Calu3 (cell line): ENCODE results near the gene U2AF1L4. TPM values are rescaled to one million over a fixed set of nuclear protein-coding genes. Genes with fewer than 3 reads are reported as not detected.

Experiments
- BruUV-seq: library from RNA; stranded (reverse); fragments of 400-500 nt; replicated peaks from 2 replicates; lab custom pipeline; 2021; lab: Mats Ljungman, UMichigan
- CTCF ChIA-PET: fragments of 300-600 bp; sonication (Branson Sonifier 250); formaldehyde crosslinking; loops from one replicate; lab custom pipeline; 2022; ENCODE audit warnings: antibody characterized with exemption; lab: Charles Lee
- DNase-seq: peaks from one replicate; pipeline ENCODE4 v3.0.0; 2022
- H3K27ac Mint-ChIP-seq: one replicate; pipeline ENCODE4 v1.8.0; 2022; ENCODE audit warnings: mixed read lengths; ENCODE audit not compliant: unreplicated experiment
- H3K27me3 Mint-ChIP-seq: one replicate; pipeline ENCODE4 v1.8.0; 2022; ENCODE audit warnings: mixed read lengths; ENCODE audit not compliant: unreplicated experiment
- H3K36me3 Mint-ChIP-seq: one replicate; pipeline ENCODE4 v1.8.0; 2022; ENCODE audit warnings: mild to moderate bottlenecking, moderate library complexity, mixed read lengths; ENCODE audit not compliant: insufficient read depth, unreplicated experiment
- H3K4me1 Mint-ChIP-seq: one replicate; pipeline ENCODE4 v1.8.0; 2022; ENCODE audit warnings: mild to moderate bottlenecking, low read depth, mixed read lengths; ENCODE audit not compliant: unreplicated experiment
- H3K4me3 Mint-ChIP-seq: one replicate; pipeline ENCODE4 v1.8.0; 2022; ENCODE audit warnings: mild to moderate bottlenecking, low read depth, moderate library complexity, mixed read lengths; ENCODE audit not compliant: unreplicated experiment
- H3K9me3 Mint-ChIP-seq: one replicate; pipeline ENCODE4 v1.8.0; 2022; ENCODE audit warnings: low read depth, mixed read lengths; ENCODE audit not compliant: unreplicated experiment
- intact Hi-C: fragments of 100-400 bp; cut with micrococcal nuclease; formaldehyde crosslinking; loops from one replicate; pipeline ENCODE4 v1.10.0; 2022; ENCODE audit not compliant: unreplicated experiment
- total RNA-seq: library from RNA; stranded (reverse); gene quantifications from 2 replicates; pipeline ENCODE4 v1.2.3, GENCODE V29; 2022
- TF ChIP-seq, protein P1 (sequence below): fragments of 200-600 bp; IDR thresholded peaks from one replicate; pipeline ENCODE4 v1.8.0; 2022; ENCODE audit warnings: antibody characterized with exemption; ENCODE audit not compliant: unreplicated experiment

The U2AF1L4 gene
- total RNA-seq, 1 experiment from 2014 or later, result 16.2 TPM

- TF ChIP-seq, protein P1, sequence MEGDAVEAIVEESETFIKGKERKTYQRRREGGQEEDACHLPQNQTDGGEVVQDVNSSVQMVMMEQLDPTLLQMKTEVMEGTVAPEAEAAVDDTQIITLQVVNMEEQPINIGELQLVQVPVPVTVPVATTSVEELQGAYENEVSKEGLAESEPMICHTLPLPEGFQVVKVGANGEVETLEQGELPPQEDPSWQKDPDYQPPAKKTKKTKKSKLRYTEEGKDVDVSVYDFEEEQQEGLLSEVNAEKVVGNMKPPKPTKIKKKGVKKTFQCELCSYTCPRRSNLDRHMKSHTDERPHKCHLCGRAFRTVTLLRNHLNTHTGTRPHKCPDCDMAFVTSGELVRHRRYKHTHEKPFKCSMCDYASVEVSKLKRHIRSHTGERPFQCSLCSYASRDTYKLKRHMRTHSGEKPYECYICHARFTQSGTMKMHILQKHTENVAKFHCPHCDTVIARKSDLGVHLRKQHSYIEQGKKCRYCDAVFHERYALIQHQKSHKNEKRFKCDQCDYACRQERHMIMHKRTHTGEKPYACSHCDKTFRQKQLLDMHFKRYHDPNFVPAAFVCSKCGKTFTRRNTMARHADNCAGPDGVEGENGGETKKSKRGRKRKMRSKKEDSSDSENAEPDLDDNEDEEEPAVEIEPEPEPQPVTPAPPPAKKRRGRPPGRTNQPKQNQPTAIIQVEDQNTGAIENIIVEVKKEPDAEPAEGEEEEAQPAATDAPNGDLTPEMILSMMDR, result no peak
- no peak overlapping the region for H3K4me3 Mint-ChIP-seq
- no peak overlapping the region for H3K27ac Mint-ChIP-seq
- no peak for DNase-seq
- H3K36me3 Mint-ChIP-seq, result no peaks in the 10 kb centered on the region
- no peaks in the 10 kb centered on the region for H3K9me3 Mint-ChIP-seq
- intact Hi-C loops, result no loop called here
- CTCF ChIA-PET, result no interaction called here
- BruUV-seq, result no TSS peak
- no peaks in the 10 kb centered on the region for H3K27me3 Mint-ChIP-seq
- H3K4me1 Mint-ChIP-seq, result peaks cover 4% of the 10 kb centered on the region
These were observed 43.2 kb upstream of the U2AF1L4 start for GRCh38 chr19:35788205-35788960.

- DNase-seq, result no peak
- H3K9me3 Mint-ChIP-seq, result no peaks in the 10 kb centered on the region
- H3K4me1 Mint-ChIP-seq, result peaks cover 8% of the 10 kb centered on the region
- no peaks in the 10 kb centered on the region for H3K27me3 Mint-ChIP-seq
- TF ChIP-seq, protein P1, result no peak
- no TSS peak for BruUV-seq
- H3K4me3 Mint-ChIP-seq, result no peak overlapping the region
- CTCF ChIA-PET, result interaction anchor here (0.7 kb wide), 2 partner anchors 66 to 1760 kb away, joined by 3 to 7 read pairs; no protein-coding TSS in a partner anchor
- H3K36me3 Mint-ChIP-seq, result no peaks in the 10 kb centered on the region
- no peak overlapping the region for H3K27ac Mint-ChIP-seq
- intact Hi-C loops, result no loop called here
These were observed 42.1 kb upstream of the U2AF1L4 start for GRCh38 chr19:35787227-35787799.

- CTCF ChIA-PET, result interaction anchor here (0.7 kb wide), 1 partner anchor 1760 kb away, joined by 7 read pairs; no protein-coding TSS in a partner anchor
- intact Hi-C loops, result no loop called here
These were observed 41.3 kb upstream of the U2AF1L4 start for GRCh38 chr19:35786299-35787160.

GRCh38 chr19:35785339-35785627, 40.1 kb upstream of the U2AF1L4 start:
- CTCF ChIA-PET, result no interaction called here
- Mint-ChIP-seq H3K9me3 (no peaks in the 10 kb centered on the region), H3K27ac (no peak overlapping the region), H3K4me3 (no peak overlapping the region), H3K4me1 (peaks cover 8% of the 10 kb centered on the region), H3K27me3 (no peaks in the 10 kb centered on the region), H3K36me3 (no peaks in the 10 kb centered on the region)
- no TSS peak for BruUV-seq
- TF ChIP-seq, protein P1, result no peak
- intact Hi-C loops, result no loop called here
- no peak for DNase-seq

More at GRCh38 chr19:35786299-35787160, 41.3 kb upstream of the U2AF1L4 start:
- TF ChIP-seq, protein P1, result no peak
- DNase-seq, result no peak
- no peak overlapping the region for H3K4me3 Mint-ChIP-seq
- H3K9me3 Mint-ChIP-seq, result no peaks in the 10 kb centered on the region
- BruUV-seq, result no TSS peak
- H3K36me3 Mint-ChIP-seq, result no peaks in the 10 kb centered on the region
- no peaks in the 10 kb centered on the region for H3K27me3 Mint-ChIP-seq
- peaks cover 8% of the 10 kb centered on the region for H3K4me1 Mint-ChIP-seq
- no peak overlapping the region for H3K27ac Mint-ChIP-seq
